Eye (tissue), 1 donor: ENCODE data around the gene FAM120C.

Experiments
- DNase-seq: peaks from one replicate; pipeline ENCODE4 v3.0.0-alpha.2; 2015

FAM120C gene

GRCh38 chrX:54030329-54030728 is 152.7 kb downstream of the FAM120C start:
- no peak for DNase-seq

GRCh38 chrX:54029529-54030143 is 153.4 kb downstream of the FAM120C start:
- DNase-seq = no peak

DNA sequence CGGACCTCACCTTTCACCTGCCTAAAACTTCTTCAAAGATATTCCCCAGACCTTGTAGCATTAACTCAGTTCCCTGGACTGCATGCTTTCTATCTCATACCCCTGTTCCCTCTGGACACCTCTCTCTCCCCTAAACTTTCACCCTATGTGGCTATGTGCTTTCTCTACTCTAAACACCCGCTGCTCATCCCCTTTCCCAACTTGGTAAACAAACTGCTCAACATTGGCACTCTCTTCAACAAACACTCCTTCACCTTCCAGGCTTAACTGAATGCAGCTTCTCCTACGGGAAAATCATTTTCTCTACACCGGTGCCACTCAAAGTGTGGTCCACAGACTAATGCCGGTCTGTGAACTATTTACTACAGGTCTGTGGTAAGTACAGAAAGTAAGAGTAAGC is 158.7 kb downstream of the FAM120C start:
- no peak for DNase-seq
